Activated naive CD4-positive, alpha-beta T cell treated with anti-CD3 and anti-CD28 coated beads, Interleukin-2, amount 10 ng/mL, durations not matched to agents 7 days and 5 days (primary cell): ENCODE results near the gene DSCAML1.

Experiments
- CTCF ChIA-PET: fragments of 350-600 bp; sonication (Branson Sonifier 250); formaldehyde crosslinking; loops from one replicate; lab custom pipeline; 2021; ENCODE audit warnings: antibody characterized with exemption; lab: Charles Lee
- DNase-seq: peaks from one replicate; pipeline ENCODE4 v3.0.0-alpha.2; 2020
- H3K27ac Mint-ChIP-seq: one replicate; pipeline ENCODE4 v1.8.0; 2021; ENCODE audit warnings: mild to moderate bottlenecking, moderate library complexity, mixed read lengths
- H3K27me3 Mint-ChIP-seq: one replicate; pipeline ENCODE4 v1.8.0; 2021; ENCODE audit warnings: mild to moderate bottlenecking, mixed read lengths
- H3K36me3 Mint-ChIP-seq: one replicate; pipeline ENCODE4 v1.8.0; 2021; ENCODE audit warnings: mixed read lengths
- H3K4me1 Mint-ChIP-seq: one replicate; pipeline ENCODE4 v1.8.0; 2021; ENCODE audit warnings: mixed read lengths
- H3K4me3 Mint-ChIP-seq: one replicate; pipeline ENCODE4 v1.8.0; 2021; ENCODE audit warnings: mild to moderate bottlenecking, moderate library complexity, mixed read lengths
- H3K9me3 Mint-ChIP-seq: one replicate; pipeline ENCODE4 v1.8.0; 2021; ENCODE audit warnings: mixed read lengths

The DSCAML1 gene

DNA sequence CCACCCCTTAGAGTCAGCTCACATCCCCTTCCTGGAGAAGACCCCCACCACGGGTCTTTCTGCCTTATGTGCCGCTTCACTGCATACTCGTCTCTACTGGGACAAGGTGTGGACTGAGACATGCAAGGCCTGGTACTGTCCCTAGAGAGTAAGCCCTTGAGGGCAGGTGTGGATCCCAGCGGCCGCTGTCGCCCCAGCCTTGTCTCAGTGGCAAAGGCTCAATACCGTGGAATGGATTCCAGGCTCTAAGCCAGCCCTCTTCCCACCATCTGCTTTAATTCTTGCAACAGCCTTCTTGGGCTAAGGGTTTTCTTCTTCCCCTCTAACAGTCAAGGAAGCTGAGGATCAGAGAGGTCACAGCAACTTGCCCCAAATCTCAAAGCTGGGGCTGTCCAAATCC, 249.1 kb downstream of the DSCAML1 start:
- CTCF ChIA-PET, result interaction anchor here (2.8 kb wide), 1 partner anchor 121 kb away, joined by 7 read pairs; no protein-coding TSS in a partner anchor
- no peaks in the 10 kb centered on the region for H3K36me3 Mint-ChIP-seq
- H3K9me3 Mint-ChIP-seq, result no peaks in the 10 kb centered on the region
- DNase-seq, result no peak
- no peak overlapping the region for H3K4me3 Mint-ChIP-seq
- H3K27me3 Mint-ChIP-seq, result peaks cover 19% of the 10 kb centered on the region
- H3K4me1 Mint-ChIP-seq, result no peaks in the 10 kb centered on the region
- H3K27ac Mint-ChIP-seq, result no peak overlapping the region

DNA sequence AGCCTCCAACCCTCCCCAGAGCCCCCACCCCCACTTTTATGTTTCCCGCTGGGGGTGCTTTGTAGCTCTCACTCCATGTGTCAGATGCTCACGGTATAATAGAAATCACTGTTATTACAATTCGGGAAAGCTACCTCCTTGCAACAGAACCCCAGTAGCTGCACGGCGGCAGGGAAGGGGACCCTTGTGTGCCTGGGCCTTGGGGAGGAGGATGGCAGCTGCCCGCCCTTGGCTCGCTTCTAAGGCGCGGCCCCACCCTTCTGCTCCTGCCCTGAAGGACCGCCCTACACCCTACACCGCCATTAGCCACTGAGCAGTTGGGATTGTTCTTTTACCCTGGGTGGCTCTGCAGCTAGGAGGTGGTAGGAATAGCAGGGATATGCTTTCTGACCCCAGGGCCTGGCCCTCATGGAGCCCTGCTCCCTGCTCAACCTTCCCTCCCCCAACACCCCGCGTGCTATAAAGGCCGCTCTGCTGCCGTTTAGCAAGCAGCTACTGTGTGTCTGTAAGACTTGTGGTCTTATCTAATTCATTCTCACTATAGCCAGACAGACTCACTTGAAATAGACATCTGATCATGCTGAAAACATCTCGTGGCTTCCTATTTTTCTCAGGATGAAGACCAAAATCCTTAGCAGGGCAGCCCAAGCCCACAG, 249.7 kb downstream of the DSCAML1 start:
- Mint-ChIP-seq H3K9me3 (no peaks in the 10 kb centered on the region), H3K36me3 (no peaks in the 10 kb centered on the region), H3K4me3 (no peak overlapping the region), H3K27me3 (peaks cover 22% of the 10 kb centered on the region), H3K4me1 (no peaks in the 10 kb centered on the region), H3K27ac (no peak overlapping the region)
- CTCF ChIA-PET, result no interaction called here
- DNase-seq, result no peak

DNA sequence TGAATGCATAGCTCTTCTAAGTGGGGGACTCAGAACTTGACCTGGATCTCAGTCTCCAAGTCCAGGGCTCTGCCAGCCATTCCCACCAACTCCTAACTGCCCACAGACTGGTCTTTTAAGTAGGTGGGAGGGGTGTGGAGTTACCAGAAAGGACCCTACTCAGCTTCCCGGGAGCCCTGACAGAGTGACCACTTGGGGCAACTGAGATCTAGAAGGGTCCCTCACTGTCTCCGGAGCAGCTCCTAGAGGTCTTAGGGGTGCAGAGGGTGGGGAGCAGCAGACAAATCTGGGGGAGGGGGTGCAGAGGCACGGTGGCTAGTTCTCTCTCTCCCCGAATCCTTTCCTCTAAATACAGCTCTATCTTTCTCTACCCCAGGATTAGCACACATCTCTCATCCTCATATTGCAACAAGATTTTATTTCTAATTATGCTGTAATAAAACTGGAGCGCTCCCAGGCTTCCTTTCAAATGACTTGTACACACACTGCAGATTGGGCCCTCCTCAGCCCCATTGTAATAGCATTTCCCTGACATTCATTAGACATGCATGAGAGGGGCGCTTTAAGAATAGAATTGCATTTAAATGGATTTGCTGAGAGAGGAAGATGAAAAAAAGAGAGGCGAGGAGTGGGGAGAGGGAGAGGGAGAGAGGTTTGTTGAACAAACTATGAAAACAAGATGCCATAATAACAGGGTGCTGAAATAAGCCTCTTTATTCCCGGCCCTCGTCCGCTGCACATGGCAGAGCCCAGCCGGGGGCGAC, 250.4 kb downstream of the DSCAML1 start:
- Mint-ChIP-seq H3K4me3 (no peak overlapping the region), H3K27ac (no peak overlapping the region), H3K9me3 (no peaks in the 10 kb centered on the region), H3K4me1 (no peaks in the 10 kb centered on the region), H3K36me3 (no peaks in the 10 kb centered on the region), H3K27me3 (peaks cover 18% of the 10 kb centered on the region)
- CTCF ChIA-PET, result no interaction called here
- DNase-seq, result no peak

DNA sequence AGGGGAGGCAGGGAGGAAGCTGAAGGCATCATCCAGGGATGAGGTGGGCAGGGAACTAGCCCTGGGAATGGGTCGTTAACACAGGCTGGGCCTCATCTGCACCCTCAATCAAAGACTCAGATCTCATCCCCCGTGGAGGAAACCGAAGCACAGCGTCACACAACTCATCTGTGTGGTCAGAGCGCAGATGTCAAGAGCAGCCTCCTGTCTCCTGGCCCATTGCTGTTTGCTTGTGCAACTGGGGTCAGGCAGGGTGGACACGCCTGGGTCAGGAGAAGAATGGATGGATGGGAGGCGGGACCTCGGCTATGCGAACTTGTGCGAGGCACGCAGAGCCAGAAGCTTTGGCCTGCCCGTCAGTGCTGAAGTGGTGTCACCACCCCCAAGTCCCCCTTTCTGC, 251.3 kb downstream of the DSCAML1 start:
- CTCF ChIA-PET, result no interaction called here

DNA sequence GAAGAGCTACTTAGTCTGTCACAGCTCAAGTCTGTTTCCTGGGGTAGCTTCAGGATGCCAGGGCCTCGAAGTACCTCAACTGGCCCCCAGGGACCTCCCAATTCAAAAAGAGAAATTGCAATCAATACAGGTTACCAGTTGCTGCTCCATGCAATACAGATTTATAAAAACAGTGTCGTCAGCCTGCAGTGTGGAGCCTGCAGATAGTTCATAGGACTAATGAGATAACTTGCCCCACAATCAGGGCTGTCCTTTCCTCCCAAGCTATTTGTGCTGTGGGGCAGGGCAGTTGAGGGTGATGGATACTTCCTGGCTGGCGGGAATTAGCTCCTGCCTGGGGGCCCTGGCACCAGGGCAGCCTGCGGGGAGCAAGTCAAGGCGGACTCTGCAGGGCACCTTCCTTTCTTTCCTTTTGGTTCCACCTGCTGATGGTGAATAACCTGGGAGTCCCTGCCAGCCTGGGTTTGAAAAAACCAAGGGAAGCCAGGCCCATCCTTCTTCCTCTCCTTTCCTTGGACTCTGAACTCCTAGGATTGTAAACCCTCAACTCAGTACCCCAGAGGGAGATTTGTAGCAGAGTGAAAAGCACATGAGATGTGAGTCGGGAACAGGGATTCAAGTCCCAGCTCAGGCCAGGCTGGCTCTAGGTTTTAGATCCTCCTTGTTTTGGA, 252.8 kb downstream of the DSCAML1 start:
- no peak overlapping the region for H3K4me3 Mint-ChIP-seq
- H3K9me3 Mint-ChIP-seq, result no peaks in the 10 kb centered on the region
- H3K27ac Mint-ChIP-seq, result no peak overlapping the region
- H3K36me3 Mint-ChIP-seq, result no peaks in the 10 kb centered on the region
- no peak for DNase-seq
- CTCF ChIA-PET, result interaction anchor here (1.4 kb wide), 1 partner anchor 118 kb away, joined by 3 read pairs; no protein-coding TSS in a partner anchor
- no peaks in the 10 kb centered on the region for H3K4me1 Mint-ChIP-seq
- H3K27me3 Mint-ChIP-seq, result peaks cover 7% of the 10 kb centered on the region

More for the DNA sequence above, 251.3 kb downstream of the DSCAML1 start:
- H3K36me3 Mint-ChIP-seq, result no peaks in the 10 kb centered on the region
- no peaks in the 10 kb centered on the region for H3K4me1 Mint-ChIP-seq
- no peak overlapping the region for H3K27ac Mint-ChIP-seq
- peaks cover 11% of the 10 kb centered on the region for H3K27me3 Mint-ChIP-seq
- H3K9me3 Mint-ChIP-seq, result no peaks in the 10 kb centered on the region
- no peak overlapping the region for H3K4me3 Mint-ChIP-seq
- no peak for DNase-seq

DNA sequence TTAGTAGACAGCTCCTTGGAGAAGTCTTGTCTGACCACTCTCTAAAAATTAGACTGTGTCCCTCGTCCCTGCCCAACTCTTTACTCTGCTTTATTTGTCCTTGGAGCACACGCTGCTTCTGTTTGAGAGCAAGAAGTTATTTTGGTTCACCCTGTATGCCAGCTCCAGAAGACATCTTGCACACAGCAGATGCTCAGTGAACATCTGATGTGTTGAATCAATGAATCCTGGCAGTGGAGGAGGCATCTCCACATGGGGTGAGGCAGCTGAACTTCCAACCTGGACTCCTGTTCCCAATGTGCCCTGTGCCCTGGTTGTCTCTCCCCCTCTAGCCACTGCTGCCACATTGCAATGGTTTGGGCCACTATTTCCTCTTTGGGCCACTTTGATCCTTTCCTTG, 255.8 kb downstream of the DSCAML1 start:
- CTCF ChIA-PET, result no interaction called here
- Mint-ChIP-seq H3K9me3 (no peaks in the 10 kb centered on the region), H3K27ac (no peak overlapping the region), H3K27me3 (peaks cover 7% of the 10 kb centered on the region), H3K4me1 (no peaks in the 10 kb centered on the region), H3K36me3 (no peaks in the 10 kb centered on the region), H3K4me3 (no peak overlapping the region)
- no peak for DNase-seq

DNA sequence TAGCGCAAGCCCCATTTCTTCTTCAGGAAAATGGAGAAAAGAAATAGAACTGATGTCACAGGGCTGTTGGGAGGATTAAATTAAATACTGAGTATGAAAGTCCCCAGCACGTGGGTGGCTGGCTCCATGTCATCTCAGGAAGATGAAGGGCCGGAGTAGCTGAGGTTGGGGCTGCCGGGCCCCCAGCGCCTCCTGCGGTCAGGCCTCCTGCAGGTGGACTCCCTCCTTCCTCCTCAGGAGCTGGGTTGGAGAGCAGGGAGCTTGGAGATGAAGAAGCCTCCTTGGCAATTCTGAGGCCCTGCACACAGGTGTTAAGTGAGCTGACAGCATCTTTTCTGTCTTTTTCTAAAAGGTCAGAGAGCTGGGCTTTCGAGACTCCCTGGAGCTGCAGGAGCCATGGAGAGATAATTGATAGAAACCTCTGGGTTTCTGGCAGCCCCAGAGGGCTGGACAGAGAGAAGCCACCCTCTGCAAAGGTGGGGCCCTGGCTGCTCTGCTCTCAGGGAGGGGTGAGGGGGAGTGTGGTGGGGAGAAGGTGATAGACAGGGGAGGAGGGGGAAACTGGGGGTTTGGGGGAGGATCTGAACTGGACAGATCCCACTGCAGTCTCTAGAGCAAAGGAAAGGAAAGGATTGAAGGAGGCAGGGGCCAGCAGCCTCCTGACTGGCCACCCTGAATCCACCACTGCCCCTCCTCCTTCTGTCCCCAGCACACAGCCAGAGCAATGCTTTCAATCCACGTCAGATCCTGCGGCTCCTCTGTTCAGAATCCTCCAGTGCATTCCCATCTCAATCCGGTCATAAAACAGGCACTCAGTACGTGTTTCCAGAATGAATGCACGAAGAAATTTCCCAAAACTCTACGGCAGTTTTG, 258.5 kb downstream of the DSCAML1 start:
- no peak for DNase-seq
- H3K9me3 Mint-ChIP-seq, result no peaks in the 10 kb centered on the region
- H3K27me3 Mint-ChIP-seq, result peaks cover 12% of the 10 kb centered on the region
- no peak overlapping the region for H3K27ac Mint-ChIP-seq
- H3K4me1 Mint-ChIP-seq, result no peaks in the 10 kb centered on the region
- H3K36me3 Mint-ChIP-seq, result no peaks in the 10 kb centered on the region
- H3K4me3 Mint-ChIP-seq, result no peak overlapping the region
- CTCF ChIA-PET, result interaction anchor here (0.6 kb wide), 1 partner anchor 87 kb away, joined by 3 read pairs; no protein-coding TSS in a partner anchor

DNA sequence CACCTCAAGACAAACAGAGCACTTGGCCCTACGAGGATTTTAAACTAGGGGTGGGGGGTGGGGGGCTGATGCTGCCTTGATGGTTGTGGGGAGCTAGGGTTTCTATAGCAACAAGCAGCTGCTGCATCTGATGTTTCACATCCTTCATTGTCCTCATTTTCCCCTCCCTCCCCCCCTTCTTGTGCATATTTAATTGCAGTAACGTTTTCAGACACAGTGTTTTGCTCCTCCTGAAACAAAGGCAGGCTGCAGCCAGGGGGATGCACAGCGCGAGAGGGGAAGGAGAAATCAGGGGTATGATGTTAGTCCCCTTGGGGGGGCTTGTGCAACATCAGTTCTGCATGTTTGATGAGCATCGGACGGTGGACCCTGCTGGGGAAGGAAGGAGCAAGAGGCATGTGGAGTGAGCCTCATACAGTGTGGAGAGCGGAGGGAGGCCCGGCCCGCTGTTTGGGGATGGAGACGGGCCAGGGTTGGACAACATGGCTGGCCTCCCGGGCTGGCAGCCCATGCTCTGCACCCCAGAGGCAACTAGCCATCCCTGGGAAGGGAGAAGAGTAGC, 261.1 kb downstream of the DSCAML1 start:
- peaks cover 5% of the 10 kb centered on the region for H3K27me3 Mint-ChIP-seq
- DNase-seq, result no peak
- no peaks in the 10 kb centered on the region for H3K4me1 Mint-ChIP-seq
- H3K9me3 Mint-ChIP-seq, result no peaks in the 10 kb centered on the region
- no peak overlapping the region for H3K27ac Mint-ChIP-seq
- H3K36me3 Mint-ChIP-seq, result no peaks in the 10 kb centered on the region
- CTCF ChIA-PET, result no interaction called here
- H3K4me3 Mint-ChIP-seq, result no peak overlapping the region

DNA sequence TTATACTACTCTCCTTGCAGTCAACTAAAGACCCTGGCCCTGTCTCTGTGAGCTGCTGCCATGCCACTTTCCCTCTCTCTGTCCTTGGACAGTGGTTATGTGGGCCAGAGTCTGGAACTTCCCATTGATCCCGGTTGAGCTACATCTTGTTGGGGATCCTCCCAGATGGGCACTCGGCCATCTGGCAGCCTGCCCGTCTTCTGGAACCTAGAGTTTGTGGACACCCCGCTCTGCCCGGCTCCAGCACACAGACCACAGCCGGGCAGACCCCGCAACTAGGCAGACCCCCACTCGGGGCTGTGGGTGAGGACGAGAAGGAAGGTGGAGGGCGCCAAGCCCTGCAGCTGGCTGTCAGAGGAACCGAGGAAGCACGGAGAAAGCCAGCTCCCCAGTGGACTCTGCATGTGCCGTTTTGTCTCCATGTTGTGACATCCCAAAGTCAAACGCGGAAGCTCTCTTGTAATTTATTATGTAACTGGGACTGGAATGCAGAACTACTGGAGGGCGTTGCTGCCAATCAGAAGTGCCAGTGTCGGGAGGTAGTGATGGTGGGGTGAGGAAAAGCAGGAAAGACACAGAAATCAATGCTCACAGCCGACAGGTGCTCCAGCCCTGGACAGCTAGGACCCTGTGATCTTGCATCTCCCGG, 261.7 kb downstream of the DSCAML1 start:
- Mint-ChIP-seq H3K36me3 (no peaks in the 10 kb centered on the region), H3K9me3 (no peaks in the 10 kb centered on the region), H3K4me3 (no peak overlapping the region), H3K4me1 (no peaks in the 10 kb centered on the region), H3K27ac (no peak overlapping the region), H3K27me3 (peaks cover 5% of the 10 kb centered on the region)
- CTCF ChIA-PET, result no interaction called here
- no peak for DNase-seq

DNA sequence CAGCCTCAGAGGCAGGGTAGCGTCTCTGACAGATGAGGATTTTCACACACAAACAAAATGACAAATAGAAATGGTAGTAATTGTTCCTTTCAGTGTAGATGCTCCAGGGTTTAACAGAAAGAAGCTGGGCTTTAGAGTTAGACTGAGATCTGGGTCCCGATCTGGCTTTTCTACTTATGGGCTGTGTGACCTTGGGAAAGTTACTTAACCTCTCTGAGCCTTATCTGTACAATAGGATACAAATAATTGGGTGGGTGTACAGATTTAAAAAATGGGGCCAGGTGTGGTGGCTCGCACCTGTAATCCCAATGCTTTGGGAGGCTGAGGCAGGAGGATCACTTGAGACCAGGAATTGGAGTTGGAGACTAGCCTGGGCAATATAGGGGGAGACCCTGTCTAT, 264.4 kb downstream of the DSCAML1 start:
- peaks cover 17% of the 10 kb centered on the region for H3K27me3 Mint-ChIP-seq
- H3K36me3 Mint-ChIP-seq, result no peaks in the 10 kb centered on the region
- CTCF ChIA-PET, result no interaction called here
- H3K4me3 Mint-ChIP-seq, result no peak overlapping the region
- H3K27ac Mint-ChIP-seq, result no peak overlapping the region
- no peaks in the 10 kb centered on the region for H3K9me3 Mint-ChIP-seq
- no peaks in the 10 kb centered on the region for H3K4me1 Mint-ChIP-seq
- no peak for DNase-seq

DNA sequence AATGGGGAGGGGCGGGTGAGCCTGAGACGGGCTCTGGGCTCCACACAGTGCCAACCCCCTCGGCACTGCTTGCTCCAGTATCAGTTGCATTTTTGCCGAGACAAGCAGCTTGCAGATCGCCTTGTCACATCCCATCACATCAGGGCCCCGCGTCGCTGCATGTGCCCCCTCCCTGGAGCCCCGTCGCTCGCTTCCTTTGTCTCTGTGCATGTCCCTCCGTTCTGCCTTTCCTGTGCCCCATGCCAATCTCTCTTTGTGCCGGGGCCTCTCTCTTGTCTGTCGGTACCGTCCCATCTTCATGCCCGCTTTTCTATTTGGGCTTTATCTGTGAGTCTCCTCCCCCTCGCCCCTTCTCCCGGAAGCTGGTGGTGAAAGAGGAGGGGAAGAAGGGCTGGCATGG, 267.2 kb downstream of the DSCAML1 start:
- CTCF ChIA-PET, result no interaction called here
- no peaks in the 10 kb centered on the region for H3K9me3 Mint-ChIP-seq
- peaks cover 11% of the 10 kb centered on the region for H3K27me3 Mint-ChIP-seq
- H3K36me3 Mint-ChIP-seq, result no peaks in the 10 kb centered on the region
- no peak overlapping the region for H3K4me3 Mint-ChIP-seq
- H3K27ac Mint-ChIP-seq, result no peak overlapping the region
- H3K4me1 Mint-ChIP-seq, result no peaks in the 10 kb centered on the region
- no peak for DNase-seq

DNA sequence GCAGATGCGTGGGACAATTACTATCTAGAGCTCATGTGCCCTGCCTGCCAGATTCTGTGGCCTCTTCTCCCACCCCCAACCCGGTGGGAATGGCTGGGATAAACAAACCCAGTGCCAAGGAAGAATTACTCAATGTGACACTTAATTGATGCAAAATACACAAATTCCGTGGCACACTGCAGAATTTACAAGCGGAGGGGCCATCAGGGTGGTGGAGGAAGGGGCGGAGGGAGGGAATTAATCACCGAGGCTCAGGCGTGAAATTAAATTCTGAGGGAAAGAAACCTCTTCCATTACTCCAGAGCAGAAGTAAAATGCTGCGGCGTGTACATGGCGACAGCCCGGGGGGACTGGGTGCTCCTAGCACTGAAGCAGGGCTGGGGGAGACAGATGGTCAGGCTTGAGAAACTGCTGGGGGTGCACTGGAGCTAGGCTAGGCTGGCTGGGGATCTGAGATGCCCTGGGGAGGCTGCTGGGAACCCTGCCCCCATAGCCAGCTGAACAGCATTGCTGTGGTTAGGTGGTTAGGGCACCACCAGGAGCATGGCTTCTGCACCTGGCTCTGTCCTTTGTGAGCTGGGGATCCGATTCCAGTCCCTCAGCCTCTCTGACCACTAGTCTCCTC, 268.8 kb downstream of the DSCAML1 start:
- no peak for DNase-seq
- Mint-ChIP-seq H3K27me3 (peaks cover 11% of the 10 kb centered on the region), H3K36me3 (no peaks in the 10 kb centered on the region), H3K9me3 (no peaks in the 10 kb centered on the region), H3K4me1 (no peaks in the 10 kb centered on the region), H3K4me3 (no peak overlapping the region), H3K27ac (no peak overlapping the region)
- CTCF ChIA-PET, result no interaction called here

DNA sequence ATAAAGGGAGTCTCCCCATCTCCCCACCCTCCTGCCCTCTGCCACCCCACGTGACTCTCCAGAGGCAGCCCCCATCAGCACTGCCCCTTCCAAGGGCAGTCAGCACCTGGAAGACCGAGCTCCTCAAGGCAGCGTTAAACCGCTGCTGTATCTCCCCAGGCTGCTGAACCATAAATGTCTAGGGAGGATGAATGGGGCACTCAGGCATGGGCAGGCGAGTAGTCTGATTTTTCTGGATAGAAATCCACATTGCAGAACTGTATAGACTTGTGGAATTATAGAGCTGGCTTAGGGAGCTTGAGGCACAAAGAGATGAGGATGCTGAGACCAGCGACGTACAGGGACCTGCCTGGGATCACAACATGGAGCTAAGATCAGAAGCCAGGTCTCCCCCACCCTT, 269.7 kb downstream of the DSCAML1 start:
- H3K36me3 Mint-ChIP-seq, result no peaks in the 10 kb centered on the region
- H3K27ac Mint-ChIP-seq, result no peak overlapping the region
- CTCF ChIA-PET, result no interaction called here
- H3K4me3 Mint-ChIP-seq, result no peak overlapping the region
- peaks cover 11% of the 10 kb centered on the region for H3K27me3 Mint-ChIP-seq
- no peak for DNase-seq
- H3K9me3 Mint-ChIP-seq, result no peaks in the 10 kb centered on the region
- no peaks in the 10 kb centered on the region for H3K4me1 Mint-ChIP-seq
